ENCODE measurements around the gene BZW1.

Gene BZW1

GRCh38 chr2:200811333-200812121 is at the start of gene BZW1:
BZW1 (plus strand) TSS chr2:200811910; CDS start chr2:200813218, 1,308 bp downstream.
- peak; percentile 96 for DNase-seq (ENCODE audit: low read depth)

- DNase-seq (ENCODE audit: low read depth): no peak
Measured at GRCh38 chr2:200762127-200762526, 49.6 kb upstream of the BZW1 start.

GRCh38 chr2:200763422-200763821 is 48.3 kb upstream of the BZW1 start:
- DNase-seq (ENCODE audit: low read depth): no peak

- DNase-seq (ENCODE audit: low read depth): no peak
Measured at GRCh38 chr2:200765139-200765951, 46.4 kb upstream of the BZW1 start.

GRCh38 chr2:200765995-200766660 is 45.6 kb upstream of the BZW1 start:
- DNase-seq (ENCODE audit: low read depth): no peak

- DNase-seq (ENCODE audit: low read depth): no peak
Measured at GRCh38 chr2:200767111-200767885, 44.4 kb upstream of the BZW1 start.

- DNase-seq (ENCODE audit: low read depth): no peak
Measured at GRCh38 chr2:200770847-200771246, 40.9 kb upstream of the BZW1 start.

- DNase-seq (ENCODE audit: low read depth): no peak
Measured at GRCh38 chr2:200772620-200773019, 39.1 kb upstream of the BZW1 start.

GRCh38 chr2:200773083-200773482 is 38.6 kb upstream of the BZW1 start:
- DNase-seq (ENCODE audit: low read depth): no peak

- no peak for DNase-seq (ENCODE audit: low read depth)
Measured at GRCh38 chr2:200774920-200775319, 36.8 kb upstream of the BZW1 start.

GRCh38 chr2:200777275-200777674 is 34.4 kb upstream of the BZW1 start:
- no peak for DNase-seq (ENCODE audit: low read depth)

GRCh38 chr2:200778038-200778437 is 33.7 kb upstream of the BZW1 start:
- DNase-seq (ENCODE audit: low read depth): no peak

- no peak for DNase-seq (ENCODE audit: low read depth)
Measured at GRCh38 chr2:200779214-200779613, 32.5 kb upstream of the BZW1 start.

GRCh38 chr2:200781616-200782015 is 30.1 kb upstream of the BZW1 start:
- no peak for DNase-seq (ENCODE audit: low read depth)

- DNase-seq (ENCODE audit: low read depth): no peak
Measured at GRCh38 chr2:200782251-200782650, 29.5 kb upstream of the BZW1 start.

GRCh38 chr2:200784215-200784614 is 27.5 kb upstream of the BZW1 start:
- DNase-seq (ENCODE audit: low read depth): no peak

- DNase-seq (ENCODE audit: low read depth): no peak
Measured at GRCh38 chr2:200786423-200786822, 25.3 kb upstream of the BZW1 start.

- no peak for DNase-seq (ENCODE audit: low read depth)
Measured at GRCh38 chr2:200786826-200787225, 24.9 kb upstream of the BZW1 start.

GRCh38 chr2:200787351-200788120 is 24.2 kb upstream of the BZW1 start:
- no peak for DNase-seq (ENCODE audit: low read depth)

- no peak for DNase-seq (ENCODE audit: low read depth)
Measured at GRCh38 chr2:200788121-200788718, 23.5 kb upstream of the BZW1 start.

GRCh38 chr2:200790185-200790584 is 21.5 kb upstream of the BZW1 start:
- no peak for DNase-seq (ENCODE audit: low read depth)

Data from stimulated activated CD4-positive, alpha-beta T cell treated with anti-CD3 and anti-CD28 coated beads, Interleukin-2, amount 100 ng/mL, for 4 hours (primary cell).